ENCODE results near the gene TGFB1. TPM values are rescaled to one million over a fixed set of nuclear protein-coding genes. Genes with fewer than 3 reads are reported as not detected.
"Not testable (repeated sequence)": the region's sequence is repeated elsewhere in the genome, so short reads cannot be mapped to it uniquely, and the experiment has no call there.

The TGFB1 gene
- total RNA-seq, 2 donors from 2014 or later = 7.7 to 14.6 TPM

GRCh38 chr19:41351339-41352245, 2.1 kb downstream of the TGFB1 start:
- peak; percentile 72 for DNase-seq
- Histone ChIP-seq H3K36me3 (no peaks in the 10 kb centered on the region), H3K4me3 (peak overlapping the region; percentile 84), H3K9me3 (no peaks in the 10 kb centered on the region), H3K9ac (ENCODE audit: low read depth in 2 of 2, low read length in 2 of 2) (peak overlapping the region; percentile 73 to 77), H3K27ac (peak overlapping the region; percentile 81), H3K27me3 (peaks cover 7% of the 10 kb centered on the region), H3K4me1 (peaks cover 6% of the 10 kb centered on the region)
- intact Hi-C loops (cut with DNase I) = no loop called here
- no peak for TF ChIP-seq CTCF (IDR thresholded peaks at IDR 0.05)

GRCh38 chr19:41350735-41351338, 2.9 kb downstream of the TGFB1 start:
- intact Hi-C loops (cut with DNase I) = no loop called here
- no peak for TF ChIP-seq CTCF (IDR thresholded peaks at IDR 0.05)
- Histone ChIP-seq H3K36me3 (no peaks in the 10 kb centered on the region), H3K9ac (ENCODE audit: low read depth in 2 of 2, low read length in 2 of 2) (peak overlapping the region; percentile 64 to 77), H3K9me3 (no peaks in the 10 kb centered on the region), H3K4me3 (peak overlapping the region; percentile 84), H3K4me1 (peaks cover 6% of the 10 kb centered on the region), H3K27me3 (peaks cover 7% of the 10 kb centered on the region), H3K27ac (peak overlapping the region; percentile 81)
- no peak for DNase-seq

- not testable (repeated sequence) for H3K27me3 ChIP-seq; H3K9ac ChIP-seq (ENCODE audit: low read depth in 2 of 2, low read length in 2 of 2); H3K36me3 ChIP-seq; H3K9me3 ChIP-seq; H3K27ac ChIP-seq; H3K4me1 ChIP-seq; H3K4me3 ChIP-seq; DNase-seq
- intact Hi-C loops (cut with DNase I) = loop anchor here (10.0 kb wide), 2 partner anchors 98 to 218 kb away; partner anchors contain the start of gene ERICH4
Observed at GRCh38 chr19:41346916-41347315, 6.8 kb downstream of the TGFB1 start.

GRCh38 chr19:41344162-41344561, 9.6 kb downstream of the TGFB1 start:
- TF ChIP-seq CTCF (IDR thresholded peaks at IDR 0.05) = no peak
- Histone ChIP-seq H3K4me1 (no peaks in the 10 kb centered on the region), H3K36me3 (no peaks in the 10 kb centered on the region), H3K9ac (ENCODE audit: low read depth in 2 of 2, low read length in 2 of 2) (no peak overlapping the region), H3K27me3 (no peaks in the 10 kb centered on the region), H3K4me3 (no peak overlapping the region), H3K9me3 (no peaks in the 10 kb centered on the region), H3K27ac (no peak overlapping the region)
- intact Hi-C loops (cut with DNase I) = loop anchor here (10.0 kb wide), 2 partner anchors 101 to 221 kb away; partner anchors contain the start of gene ERICH4
- no peak for DNase-seq

GRCh38 chr19:41341669-41342490, 11.8 kb downstream of the TGFB1 start:
- Histone ChIP-seq H3K4me3 (no peak overlapping the region), H3K27me3 (no peaks in the 10 kb centered on the region), H3K27ac (no peak overlapping the region), H3K36me3 (no peaks in the 10 kb centered on the region), H3K4me1 (no peaks in the 10 kb centered on the region), H3K9me3 (no peaks in the 10 kb centered on the region), H3K9ac (ENCODE audit: low read depth in 2 of 2, low read length in 2 of 2) (no peak overlapping the region)
- TF ChIP-seq CTCF (IDR thresholded peaks at IDR 0.05) = peak; percentile 21
- DNase-seq = peak; percentile 32
- intact Hi-C loops (cut with DNase I) = loop anchor here (10.0 kb wide), 2 partner anchors 103 to 223 kb away; partner anchors contain the start of gene ERICH4
